Ishikawa (cell line): ENCODE measurements around the gene SLC38A10.

Experiments used
- CEBPB ChIP-seq: IDR thresholded peaks from 2 replicates; pipeline ENCODE4 v1.6.1; 2012
- CREB1 ChIP-seq: IDR thresholded peaks from 2 replicates; pipeline ENCODE4 v1.6.1; 2012; ENCODE audit warnings: low read depth
- EGR1 ChIP-seq: IDR thresholded peaks from 2 replicates; pipeline ENCODE4 v1.6.1; 2012
- EP300 ChIP-seq: IDR thresholded peaks from 2 replicates; pipeline ENCODE4 v1.6.1; 2012; ENCODE audit warnings: borderline replicate concordance
- FOXM1 ChIP-seq: IDR thresholded peaks from 2 replicates; pipeline ENCODE4 v1.6.1; 2012; ENCODE audit warnings: low read depth, borderline replicate concordance
- MAX ChIP-seq: IDR thresholded peaks from 2 replicates; pipeline ENCODE4 v1.6.1; 2012
- NFIC ChIP-seq: IDR thresholded peaks from 2 replicates; pipeline ENCODE4 v1.6.1; 2012
- RAD21 ChIP-seq: IDR thresholded peaks from 2 replicates; pipeline ENCODE4 v1.6.1; 2012; ENCODE audit warnings: low read depth
- REST ChIP-seq: IDR thresholded peaks from 2 replicates; pipeline ENCODE4 v1.6.1; 2012; ENCODE audit warnings: low read depth, mild to moderate bottlenecking
- TAF1 ChIP-seq: IDR thresholded peaks from 2 replicates; pipeline ENCODE4 v1.6.1; 2012; ENCODE audit warnings: low read depth, mild to moderate bottlenecking
- TCF12 ChIP-seq: IDR thresholded peaks from 2 replicates; pipeline ENCODE4 v1.6.1; 2012; ENCODE audit warnings: low read depth
- TEAD4 ChIP-seq: IDR thresholded peaks from 2 replicates; pipeline ENCODE4 v1.6.1; 2012
- USF1 ChIP-seq: IDR thresholded peaks from 2 replicates; pipeline ENCODE4 v1.6.1; 2012
- YY1 ChIP-seq: IDR thresholded peaks from 2 replicates; pipeline ENCODE4 v1.6.1; 2012; ENCODE audit warnings: low read depth
- ZBTB7A ChIP-seq: IDR thresholded peaks from 2 replicates; pipeline ENCODE4 v1.6.1; 2012; ENCODE audit warnings: low read depth

SLC38A10 gene

GRCh38 chr17:81217491-81217890, 77.6 kb downstream of the SLC38A10 start:
- TF ChIP-seq EP300 (no peak), CREB1 (no peak), FOXM1 (no peak), YY1 (no peak), ZBTB7A (no peak), TCF12 (no peak), NFIC (no peak), TEAD4 (no peak), TAF1 (no peak), USF1 (no peak), CEBPB (no peak), RAD21 (no peak), REST (no peak), MAX (no peak), EGR1 (no peak)

GRCh38 chr17:81213978-81214377, 81.1 kb downstream of the SLC38A10 start:
- TF ChIP-seq TEAD4: no peak
- TF ChIP-seq TAF1: no peak
- TF ChIP-seq ZBTB7A: no peak
- no peak for TF ChIP-seq EGR1
- no peak for TF ChIP-seq NFIC
- no peak for TF ChIP-seq USF1
- TF ChIP-seq CREB1: no peak
- no peak for TF ChIP-seq EP300
- TF ChIP-seq TCF12: no peak
- TF ChIP-seq REST: no peak
- no peak for TF ChIP-seq CEBPB
- no peak for TF ChIP-seq RAD21

GRCh38 chr17:81212365-81212764, 82.7 kb downstream of the SLC38A10 start:
- TF ChIP-seq RAD21 (no peak), TEAD4 (no peak), EP300 (no peak), TCF12 (no peak), CEBPB (no peak), FOXM1 (no peak), MAX (no peak)

- TF ChIP-seq NFIC (no peak), EGR1 (no peak), ZBTB7A (no peak), YY1 (no peak), CREB1 (no peak), EP300 (no peak), REST (no peak), RAD21 (no peak)
Measured at GRCh38 chr17:81210868-81211267, 84.2 kb downstream of the SLC38A10 start.

- TF ChIP-seq USF1 (no peak), TCF12 (no peak), REST (no peak), EGR1 (no peak), RAD21 (no peak), MAX (no peak)
Measured at GRCh38 chr17:81210466-81210865, 84.6 kb downstream of the SLC38A10 start.
